CD4-positive, alpha-beta T cell treated with Interleukin-6 at 100 ng/mL for 8 hours (primary cell): ENCODE results near the gene FCN2.

ENCODE experiments used
- DNase-seq: peaks from one replicate; pipeline ENCODE4 v3.0.0-alpha.2; 2020; ENCODE audit warnings: mixed read lengths, low spot score

FCN2 gene

GRCh38 chr9:134933076-134933659, 52.6 kb downstream of the FCN2 start:
- no peak for DNase-seq

- no peak for DNase-seq
Observed at GRCh38 chr9:134935056-134935640, 54.5 kb downstream of the FCN2 start.

- DNase-seq: no peak
Observed at GRCh38 chr9:134935701-134936345, 55.2 kb downstream of the FCN2 start.

GRCh38 chr9:134936346-134937163, 55.9 kb downstream of the FCN2 start:
- DNase-seq: no peak
